Upper lobe of left lung (tissue), 4 donors: Measurements from ENCODE around the gene GJA5.

Experiments
- POLR2A ChIP-seq, 4 donors: fragments of 450-650 bp; IDR thresholded peaks; one replicate each; pipeline ENCODE4 v1.5.1; 2016 to 2017; ENCODE audit warnings: antibody characterized with exemption in 4 of 4, mild to moderate bottlenecking in 2 of 4
- TF ChIP-seq, protein P1 (sequence below), 6 experiments: fragments of 450-650 bp in 4 of 6; fragments of 200-600 bp in 2 of 6; sonication (generic) in 2 of 6; IDR thresholded peaks; one replicate each; pipeline ENCODE4 v1.5.1; 2016 to 2019; ENCODE audit warnings: antibody characterized with exemption in 6 of 6

DNA sequence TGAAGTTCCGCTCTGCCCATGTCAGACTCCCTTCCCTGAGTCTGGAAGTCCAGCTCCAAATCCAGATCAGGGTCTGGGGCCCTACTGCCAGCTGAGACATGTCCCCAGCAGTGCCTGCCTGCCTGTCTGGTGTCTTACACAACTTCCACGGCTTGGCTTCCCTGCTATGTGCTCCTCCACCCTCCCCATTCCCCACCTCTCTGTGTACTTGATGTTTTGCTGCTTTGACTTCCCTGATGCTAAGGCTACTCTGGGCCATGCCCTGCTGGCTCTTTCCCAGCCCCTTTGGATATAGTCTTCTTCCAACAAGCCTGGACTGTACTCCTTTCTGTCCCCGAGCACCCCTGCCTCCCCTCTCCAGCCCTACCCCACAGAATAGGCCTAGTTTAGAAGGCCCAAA lies 7.3 kb downstream of the GJA5 start:
- TF ChIP-seq, protein P1, sequence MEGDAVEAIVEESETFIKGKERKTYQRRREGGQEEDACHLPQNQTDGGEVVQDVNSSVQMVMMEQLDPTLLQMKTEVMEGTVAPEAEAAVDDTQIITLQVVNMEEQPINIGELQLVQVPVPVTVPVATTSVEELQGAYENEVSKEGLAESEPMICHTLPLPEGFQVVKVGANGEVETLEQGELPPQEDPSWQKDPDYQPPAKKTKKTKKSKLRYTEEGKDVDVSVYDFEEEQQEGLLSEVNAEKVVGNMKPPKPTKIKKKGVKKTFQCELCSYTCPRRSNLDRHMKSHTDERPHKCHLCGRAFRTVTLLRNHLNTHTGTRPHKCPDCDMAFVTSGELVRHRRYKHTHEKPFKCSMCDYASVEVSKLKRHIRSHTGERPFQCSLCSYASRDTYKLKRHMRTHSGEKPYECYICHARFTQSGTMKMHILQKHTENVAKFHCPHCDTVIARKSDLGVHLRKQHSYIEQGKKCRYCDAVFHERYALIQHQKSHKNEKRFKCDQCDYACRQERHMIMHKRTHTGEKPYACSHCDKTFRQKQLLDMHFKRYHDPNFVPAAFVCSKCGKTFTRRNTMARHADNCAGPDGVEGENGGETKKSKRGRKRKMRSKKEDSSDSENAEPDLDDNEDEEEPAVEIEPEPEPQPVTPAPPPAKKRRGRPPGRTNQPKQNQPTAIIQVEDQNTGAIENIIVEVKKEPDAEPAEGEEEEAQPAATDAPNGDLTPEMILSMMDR (IDR thresholded peaks at IDR 0.05) = no peak
- no peak for TF ChIP-seq POLR2A (IDR thresholded peaks at IDR 0.05)
